HepG2 (cell line): ENCODE results near the gene TTLL4. TPM values are rescaled to one million over a fixed set of nuclear protein-coding genes. Genes with fewer than 3 reads are reported as not detected.

Experiments used
- CBFB ChIP-seq: sonication (generic); formaldehyde crosslinking; IDR thresholded peaks from 2 replicates; pipeline ENCODE4 v1.4.0; 2020; ENCODE audit warnings: missing genetic modification reagents
- E2F5 ChIP-seq: sonication (generic); formaldehyde crosslinking; conservative IDR thresholded peaks from 2 replicates; pipeline ENCODE4 v1.4.0; 2020; ENCODE audit warnings: missing genetic modification reagents
- HDAC6 ChIP-seq: fragments of 200-600 bp; sonication (generic); IDR thresholded peaks from 2 replicates; pipeline ENCODE4 v1.7.0; 2017; ENCODE audit warnings: mild to moderate bottlenecking, antibody characterized with exemption, low read length, low read depth
- KLF6 ChIP-seq: IDR thresholded peaks from 2 replicates; pipeline ENCODE4 v1.8.0; 2016; ENCODE audit warnings: missing biosample characterization, missing genetic modification reagents
- LBX2 ChIP-seq: sonication (generic); formaldehyde crosslinking; IDR thresholded peaks from 2 replicates; pipeline ENCODE4 v1.5.0; 2020; ENCODE audit warnings: missing genetic modification reagents, mild to moderate bottlenecking, borderline replicate concordance
- MBNL3 ChIP-seq: fragments of 250-450 bp; sonication (Bioruptor Pico); conservative IDR thresholded peaks from 2 replicates; pipeline ENCODE4 v1.8.0; 2022; ENCODE audit warnings: mild to moderate bottlenecking, inconsistent platforms
- MTA1 ChIP-seq: sonication (generic); formaldehyde crosslinking; IDR thresholded peaks from 2 replicates; pipeline ENCODE4 v1.4.0; 2020; ENCODE audit warnings: missing genetic modification reagents, mild to moderate bottlenecking, borderline replicate concordance
- NFYB ChIP-seq: sonication (generic); formaldehyde crosslinking; IDR thresholded peaks from 2 replicates; pipeline ENCODE4 v1.4.0; 2020; ENCODE audit warnings: missing genetic modification reagents
- PHF20 ChIP-seq: sonication (generic); formaldehyde crosslinking; IDR thresholded peaks from 2 replicates; pipeline ENCODE4 v1.5.0; 2020; ENCODE audit warnings: mild to moderate bottlenecking, missing genetic modification reagents
- RBM39 ChIP-seq: fragments of 200-400 bp; formaldehyde crosslinking; IDR thresholded peaks from one replicate; pipeline ENCODE4 v1.6.1; 2018; ENCODE audit warnings: antibody characterized with exemption, mild to moderate bottlenecking, low read depth, low read length; ENCODE audit not compliant: poor library complexity, severe bottlenecking
- RORA ChIP-seq: sonication (generic); formaldehyde crosslinking; IDR thresholded peaks from 2 replicates; pipeline ENCODE4 v1.5.0; 2020; ENCODE audit warnings: mild to moderate bottlenecking, missing genetic modification reagents, moderate library complexity
- SETDB1 ChIP-seq: sonication (generic); formaldehyde crosslinking; IDR thresholded peaks from 2 replicates; pipeline ENCODE4 v1.5.1; 2020; ENCODE audit warnings: missing genetic modification reagents, mild to moderate bottlenecking, borderline replicate concordance
- SKI ChIP-seq: fragments of 450-650 bp; IDR thresholded peaks from one replicate; pipeline ENCODE4 v1.6.1; 2018; ENCODE audit warnings: mild to moderate bottlenecking; ENCODE audit not compliant: partially characterized antibody
- TARDBP ChIP-seq: sonication (generic); formaldehyde crosslinking; IDR thresholded peaks from 2 replicates; pipeline ENCODE4 v1.8.0; 2022; ENCODE audit warnings: mild to moderate bottlenecking, missing genetic modification reagents
- ZFP62 ChIP-seq: sonication (generic); formaldehyde crosslinking; IDR thresholded peaks from 2 replicates; pipeline ENCODE4 v1.4.0; 2020; ENCODE audit warnings: missing genetic modification reagents
- ZHX2 ChIP-seq, 2 experiments: sonication (generic) in 1 of 2; formaldehyde crosslinking in 1 of 2; IDR thresholded peaks; 2 replicates each; pipeline versions ENCODE4 v1.6.1 to v1.9.0; 2014 to 2022; ENCODE audit warnings: antibody characterized with exemption in 1 of 2, borderline replicate concordance in 1 of 2, inconsistent platforms in 1 of 2, low read depth in 1 of 2, missing genetic modification reagents in 1 of 2
- ZNF274 ChIP-seq: sonication (generic); formaldehyde crosslinking; IDR thresholded peaks from 2 replicates; pipeline ENCODE4 v1.5.1; 2020; ENCODE audit warnings: mild to moderate bottlenecking, missing genetic modification reagents
- ZNF317 ChIP-seq: sonication (generic); formaldehyde crosslinking; IDR thresholded peaks from 2 replicates; pipeline ENCODE4 v1.5.0; 2020; ENCODE audit warnings: mild to moderate bottlenecking, missing genetic modification reagents
- ZNF333 ChIP-seq: sonication (generic); formaldehyde crosslinking; IDR thresholded peaks from 2 replicates; pipeline ENCODE4 v1.4.0; 2020; ENCODE audit warnings: mild to moderate bottlenecking, missing genetic modification reagents, borderline replicate concordance
- ZNF383 ChIP-seq: sonication (generic); formaldehyde crosslinking; IDR thresholded peaks from 2 replicates; pipeline ENCODE4 v1.4.0; 2020; ENCODE audit warnings: missing genetic modification reagents, mild to moderate bottlenecking, borderline replicate concordance
- ZNF543 ChIP-seq: sonication (generic); formaldehyde crosslinking; IDR thresholded peaks from 2 replicates; pipeline ENCODE4 v1.4.0; 2020; ENCODE audit warnings: mild to moderate bottlenecking, missing genetic modification reagents
- ZZZ3 ChIP-seq: sonication (generic); formaldehyde crosslinking; IDR thresholded peaks from 2 replicates; pipeline ENCODE4 v1.4.0; 2020; ENCODE audit warnings: missing genetic modification reagents, mild to moderate bottlenecking, borderline replicate concordance
- polyA plus RNA-seq, 8 experiments: library from polyadenylated mRNA; depleted of rRNA in 3 of 8; stranded (reverse) in 7 of 8; unstranded in 1 of 8; fragments of >200 nt; fragmentation: Illumina TruSeq in 4 of 8; extraction: Trizol in 4 of 8; gene quantifications; 2 replicates each; pipeline versions ENCODE4 v1.2.1 to v1.2.3, GENCODE V29; 2011 to 2016; ENCODE audit warnings: low read depth in 4 of 8, missing spikeins in 1 of 8, mixed read lengths in 1 of 8; ENCODE audit not compliant: insufficient read depth in 1 of 8
- total RNA-seq, 5 experiments: library from RNA; depleted of rRNA; stranded (reverse); fragments of >200 nt; fragmentation: Illumina TruSeq; extraction: Trizol; gene quantifications; 2 replicates each; pipeline ENCODE4 v1.2.3, GENCODE V29; 2016; ENCODE audit warnings: low read depth in 1 of 5

Gene TTLL4
- total and polyA plus RNA-seq, 2 of the 13 experiments (the other 11 are each of a cell fraction or from before 2014, with no cell fraction given) = 77.5 to 84.6 TPM

- TF ChIP-seq E2F5 (CRISPR knock-in tag) (no peak; the same call in 1 of the 2 replicates), RBM39 (peak; percentile 36), ZNF543 (CRISPR knock-in tag) (peak; percentile 85; the same call in 1 of the 2 replicates), HDAC6 (no peak), SETDB1 (CRISPR knock-in tag) (no peak), TARDBP (CRISPR knock-in tag) (peak; percentile 96), RORA (CRISPR knock-in tag) (peak; percentile 92; the same call in 1 of the 2 replicates), ZNF333 (no peak), CBFB (CRISPR knock-in tag) (peak; percentile 85), MBNL3 (no peak), KLF6 (CRISPR knock-in tag) (peak; percentile 98), ZNF383 (CRISPR knock-in tag) (no peak), SKI (peak; percentile 97), ZNF274 (CRISPR knock-in tag) (peak; percentile 51; the same call in 1 of the 2 replicates), ZHX2 (IDR thresholded peaks at IDR 0.05; ENCODE audit: low read depth) (peak; percentile 82), ZHX2 (CRISPR knock-in tag; IDR thresholded peaks at IDR 0.05; ENCODE audit: borderline replicate concordance) (peak; percentile 83; the same call in 1 of the 2 replicates), PHF20 (CRISPR knock-in tag) (no peak; the same call in 1 of the 2 replicates), MTA1 (CRISPR knock-in tag) (peak; percentile 98), LBX2 (CRISPR knock-in tag) (no peak), NFYB (CRISPR knock-in tag) (peak; percentile 75), ZZZ3 (CRISPR knock-in tag) (0 out of 2 replicates have a peak, but pooled peaks have one; percentile 26), ZNF317 (CRISPR knock-in tag) (peak; percentile 57), ZFP62 (CRISPR knock-in tag) (no peak)
Measured at GRCh38 chr2:218755567-218756404, 45.2 kb downstream of the TTLL4 start (continued).
